Bronchial epithelial cell (primary cell): Measurements from ENCODE around the gene PIP4P1. TPM values are rescaled to one million over a fixed set of nuclear protein-coding genes. Genes with fewer than 3 reads are reported as not detected.
"Not testable (repeated sequence)": the region's sequence is repeated elsewhere in the genome, so short reads cannot be mapped to it uniquely, and the experiment has no call there.

Experiments used
- DNase-seq: peaks from one replicate; pipeline ENCODE4 v3.0.0-alpha.2; 2010; ENCODE audit warnings: low read depth
- FAIRE-seq: peaks from 2 replicates; lab custom pipeline; 2011; peaks lifted over from hg19 to GRCh38; lab: Jason Lieb, UNC
- H3K27me3 ChIP-seq: 2 replicates; pipeline ENCODE4 v1.5.1; 2011; ENCODE audit warnings: low read length; ENCODE audit not compliant: control insufficient read depth, insufficient read depth
- H3K36me3 ChIP-seq: 2 replicates; pipeline ENCODE4 v1.5.1; 2011; ENCODE audit warnings: low read length; ENCODE audit not compliant: control insufficient read depth, insufficient read depth
- H3K4me3 ChIP-seq: 2 replicates; pipeline ENCODE4 v1.5.1; 2011; ENCODE audit warnings: mild to moderate bottlenecking, low read depth, low read length, control low read depth
- CTCF ChIP-seq: IDR thresholded peaks from 2 replicates; pipeline ENCODE4 v1.5.1; 2011; ENCODE audit warnings: mild to moderate bottlenecking, moderate library complexity, low read length, control low read depth, inconsistent platforms; ENCODE audit not compliant: insufficient read depth, severe bottlenecking
- total RNA-seq: library from RNA; depleted of rRNA; stranded (reverse); fragments of >200 nt; gene quantifications from 2 replicates; pipeline ENCODE4 v1.2.1, GENCODE V29; 2014

The PIP4P1 gene
- total RNA-seq, 1 donor from 2014 or later, result 24.7 TPM

- no peak overlapping the region for H3K4me3 ChIP-seq
- H3K27me3 ChIP-seq, result no peaks in the 10 kb centered on the region
- TF ChIP-seq CTCF, result no peak
- FAIRE-seq, result no peak
- no peak for DNase-seq
- H3K36me3 ChIP-seq, result peaks cover 9% of the 10 kb centered on the region
Observed at GRCh38 chr14:20458031-20458789, 3.0 kb downstream of the PIP4P1 start.

GRCh38 chr14:20456971-20457370 lies 4.3 kb downstream of the PIP4P1 start:
- no peak for FAIRE-seq
- DNase-seq, result no peak
- H3K4me3 ChIP-seq, result no peak overlapping the region
- TF ChIP-seq CTCF, result no peak
- peaks cover 9% of the 10 kb centered on the region for H3K36me3 ChIP-seq
- no peaks in the 10 kb centered on the region for H3K27me3 ChIP-seq

- TF ChIP-seq CTCF, result no peak
- peak overlapping the region; percentile 50 for H3K4me3 ChIP-seq
- H3K27me3 ChIP-seq, result no peaks in the 10 kb centered on the region
- DNase-seq (peak; percentile 77), FAIRE-seq (no peak)
- peaks cover 9% of the 10 kb centered on the region for H3K36me3 ChIP-seq
Observed at GRCh38 chr14:20455355-20456300, 5.6 kb downstream of the PIP4P1 start.

- DNase-seq (peak; percentile 95), FAIRE-seq (peak; percentile 32)
- peak within 1 kb of the TSS; percentile 50 for H3K4me3 ChIP-seq
- no peaks in the 10 kb centered on the region for H3K27me3 ChIP-seq
- no peak for TF ChIP-seq CTCF
- peaks cover 9% of the 10 kb centered on the region for H3K36me3 ChIP-seq
Observed at GRCh38 chr14:20454516-20455354, 6.5 kb downstream of the PIP4P1 start, which contains the start of the genes APEX1 and OSGEP. APEX1 (plus strand) TSS chr14:20455226; CDS start chr14:20455646, 420 bp downstream. OSGEP (minus strand) TSS chr14:20454812; CDS start chr14:20454683, 129 bp downstream.

GRCh38 chr14:20452831-20453230 lies 8.4 kb downstream of the PIP4P1 start:
- H3K36me3 ChIP-seq, DNase-seq, H3K27me3 ChIP-seq, H3K4me3 ChIP-seq, FAIRE-seq: not testable (repeated sequence)
